IMR-90 (cell line): Measurements from ENCODE around the gene ITPR2. TPM values are rescaled to one million over a fixed set of nuclear protein-coding genes. Genes with fewer than 3 reads are reported as not detected.
A peak's percentile ranks its signal among the peaks of the same experiment; 100 is the strongest.

Source experiments
- ATAC-seq: fragments of 200-7000 bp; cut with Tn5 transposase; 2 replicates; pipeline ENCODE4 v1.9.1; 2020; ENCODE audit warnings: low read depth, mild to moderate bottlenecking, moderate library complexity
- BruUV-seq: library from RNA; stranded (reverse); fragments of 400-500 nt; replicated peaks from 2 replicates; lab custom pipeline; 2021; lab: Mats Ljungman, UMichigan
- CTCF ChIA-PET: fragments of 300-600 bp; formaldehyde crosslinking; extraction: SDS; loops from one replicate; lab custom pipeline; 2021; ENCODE audit warnings: antibody characterized with exemption; lab: Yijun Ruan, JAX
- POLR2A ChIA-PET: fragments of 300-600 bp; sonication (Branson Sonifier 250); formaldehyde crosslinking; loops from one replicate; lab custom pipeline; 2022; ENCODE audit warnings: antibody characterized with exemption; ENCODE audit not compliant: unreplicated experiment; lab: Charles Lee
- DNase-seq: peaks from one replicate; pipeline ENCODE4 v3.0.0; 2013
- H2AFZ ChIP-seq: replicated peaks from 2 replicates; pipeline ENCODE3; 2013; ENCODE audit warnings: low read length, mild to moderate bottlenecking; ENCODE audit not compliant: poor library complexity
- H2AK5ac ChIP-seq: 2 replicates; pipeline ENCODE4 v1.6.1; 2013; ENCODE audit warnings: low read depth, low read length, inconsistent platforms
- H2AK9ac ChIP-seq: replicated peaks from 2 replicates; pipeline ENCODE3; 2013; ENCODE audit warnings: mild to moderate bottlenecking, low read depth, low read length, moderate library complexity; ENCODE audit not compliant: poor library complexity
- H2BK120ac ChIP-seq: 2 replicates; pipeline ENCODE4 v1.6.1; 2013; ENCODE audit warnings: low read depth, low read length, inconsistent platforms
- H2BK15ac ChIP-seq: 3 replicates; pipeline ENCODE4 v1.6.1; 2013; ENCODE audit warnings: low read depth, low read length, inconsistent platforms
- H2BK20ac ChIP-seq: 2 replicates; pipeline ENCODE4 v1.6.1; 2013; ENCODE audit warnings: low read depth, mild to moderate bottlenecking, inconsistent platforms, low read length, moderate library complexity
- H2BK5ac ChIP-seq: 2 replicates; pipeline ENCODE4 v1.6.1; 2013; ENCODE audit warnings: mild to moderate bottlenecking, low read depth, low read length, inconsistent platforms; ENCODE audit not compliant: poor library complexity, severe bottlenecking
- H3K14ac ChIP-seq: replicated peaks from 2 replicates; pipeline ENCODE4 v1.6.1; 2013; ENCODE audit warnings: low read depth, low read length, inconsistent platforms
- H3K18ac ChIP-seq: 2 replicates; pipeline ENCODE4 v1.6.1; 2013; ENCODE audit warnings: low read depth, low read length, control low read depth
- H3K23ac ChIP-seq: 2 replicates; pipeline ENCODE4 v1.6.1; 2013; ENCODE audit warnings: low read depth, low read length, inconsistent platforms
- H3K27ac ChIP-seq: 2 replicates; pipeline ENCODE4 v1.5.1; 2013; ENCODE audit warnings: mild to moderate bottlenecking, control low read depth, low read length; ENCODE audit not compliant: insufficient read depth
- H3K27me3 ChIP-seq: 2 replicates; pipeline ENCODE4 v1.6.1; 2013; ENCODE audit warnings: low read length; ENCODE audit not compliant: control insufficient read depth, insufficient read depth
- H3K36me3 ChIP-seq: 2 replicates; pipeline ENCODE4 v1.6.1; 2013; ENCODE audit warnings: low read length, mixed read lengths; ENCODE audit not compliant: control insufficient read depth, insufficient read depth
- H3K4ac ChIP-seq: 2 replicates; pipeline ENCODE4 v1.6.1; 2013; ENCODE audit warnings: low read depth, low read length, inconsistent platforms
- H3K4me1 ChIP-seq: 2 replicates; pipeline ENCODE4 v1.6.1; 2013; ENCODE audit warnings: low read length, mixed read lengths; ENCODE audit not compliant: control insufficient read depth, insufficient read depth
- H3K4me2 ChIP-seq: 2 replicates; pipeline ENCODE4 v1.6.1; 2013; ENCODE audit warnings: low read depth, mild to moderate bottlenecking, control low read depth, low read length, moderate library complexity
- H3K4me3 ChIP-seq: 2 replicates; pipeline ENCODE4 v1.5.1; 2013; ENCODE audit warnings: low read depth, mild to moderate bottlenecking, control low read depth, low read length, moderate library complexity; ENCODE audit not compliant: insufficient read depth
- H3K56ac ChIP-seq: 2 replicates; pipeline ENCODE4 v1.6.1; 2013; ENCODE audit warnings: low read length, inconsistent platforms; ENCODE audit not compliant: insufficient read depth; ENCODE audit errors: extremely low read depth
- H3K79me1 ChIP-seq, 2 experiments: 2 replicates each; pipeline ENCODE4 v1.6.1; 2013; ENCODE audit warnings: low read length in 2 of 2, inconsistent platforms in 1 of 2, low read depth in 1 of 2
- H3K9ac ChIP-seq: 2 replicates; pipeline ENCODE4 v1.6.1; 2013; ENCODE audit warnings: low read depth, low read length, control low read depth
- H3K9me1 ChIP-seq: 2 replicates; pipeline ENCODE4 v1.6.1; 2013; ENCODE audit warnings: low read length, inconsistent platforms; ENCODE audit not compliant: insufficient read depth
- H3K9me3 ChIP-seq: 2 replicates; pipeline ENCODE4 v1.6.1; 2013; ENCODE audit warnings: low read length; ENCODE audit not compliant: control insufficient read depth, insufficient read depth
- H4K20me1 ChIP-seq: 2 replicates; pipeline ENCODE4 v1.6.1; 2013; ENCODE audit warnings: low read length, inconsistent platforms; ENCODE audit not compliant: insufficient read depth
- H4K5ac ChIP-seq: 2 replicates; pipeline ENCODE4 v1.6.1; 2013; ENCODE audit warnings: mild to moderate bottlenecking, low read depth, low read length, control low read depth
- H4K8ac ChIP-seq, 2 experiments: 2 replicates each; pipeline ENCODE4 v1.6.1; 2013; ENCODE audit warnings: low read depth in 2 of 2, low read length in 2 of 2, control low read depth in 1 of 2, inconsistent platforms in 1 of 2
- H4K91ac ChIP-seq: 2 replicates; pipeline ENCODE4 v1.6.1; 2013; ENCODE audit warnings: low read depth, low read length, inconsistent platforms; ENCODE audit not compliant: insufficient read depth
- CEBPB ChIP-seq: IDR thresholded peaks from 2 replicates; pipeline ENCODE4 v1.6.1; 2012; ENCODE audit warnings: low read depth, low read length, improper control_type of control experiment
- ELK1 ChIP-seq: fragments of 150-350 bp; IDR thresholded peaks from 2 replicates; pipeline ENCODE4 v1.6.1; 2016; ENCODE audit warnings: low read depth, mild to moderate bottlenecking, low read length, moderate library complexity, borderline replicate concordance
- RFX5 ChIP-seq: IDR thresholded peaks from 2 replicates; pipeline ENCODE4 v1.8.0; 2012; ENCODE audit warnings: low read depth, mild to moderate bottlenecking, low read length, moderate library complexity
- WGBS, 2 experiments: methylation state at CpG; one replicate each; pipeline versions ENCODE4 v1.1.5 to v1.1.7; 2013; ENCODE audit warnings: missing lambda C conversion rate in 2 of 2; ENCODE audit not compliant: insufficient read length in 1 of 2; ENCODE audit errors: extremely low coverage in 2 of 2; 5-methylcytosine and 5-hydroxymethylcytosine counted together
- dilution Hi-C: fragments of 300-500 bp; cut with HindIII; formaldehyde crosslinking; loops from one replicate; pipeline ENCODE4 v1.14.3; 2018; ENCODE audit warnings: low sequenced_read_pairs; ENCODE audit not compliant: unreplicated experiment
- in situ Hi-C: fragments of 300-500 bp; cut with MboI; formaldehyde crosslinking; loops from 3 replicates; pipeline ENCODE4 v1.14.3; 2019; ENCODE audit warnings: low sequenced_read_pairs, inconsistent platforms, mixed read lengths
- intact Hi-C: fragments of 100-400 bp; cut with micrococcal nuclease; formaldehyde crosslinking; loops from 2 replicates; pipeline ENCODE4 v1.10.0; 2022
- polyA plus RNA-seq, 3 experiments: library from polyadenylated mRNA; depleted of rRNA; stranded (reverse); fragments of >200 nt; gene quantifications; 2 replicates each; pipeline ENCODE4 v1.2.3, GENCODE V29; 2012; ENCODE audit warnings: low replicate concordance in 1 of 3
- total RNA-seq: library from RNA; depleted of rRNA; stranded (reverse); fragments of >200 nt; gene quantifications from 2 replicates; pipeline ENCODE4 v1.2.3, GENCODE V29; 2012

The ITPR2 gene
- total and polyA plus RNA-seq, 2 of the 4 experiments (the other 2 are of a cell fraction), result 1.2 to 9.0 TPM

- no peak overlapping the region for H3K4me2 ChIP-seq
- no peak overlapping the region for H3K56ac ChIP-seq
- CTCF ChIA-PET, result no interaction called here
- no peaks in the 10 kb centered on the region for H3K4me1 ChIP-seq
- H3K18ac ChIP-seq, result no peak overlapping the region
- no peak overlapping the region for H3K4me3 ChIP-seq
- dilution Hi-C loops (no loop called here), in situ Hi-C loops (no loop called here), intact Hi-C loops (no loop called here)
- H2BK20ac ChIP-seq, result no peak overlapping the region
- no peak overlapping the region for H2AK9ac ChIP-seq
- H2BK15ac ChIP-seq, result no peak overlapping the region
- H3K4ac ChIP-seq, result no peak overlapping the region
- H2AFZ ChIP-seq, result no peak overlapping the region
- no peak for DNase-seq
- no peak overlapping the region for H3K14ac ChIP-seq
- no peak overlapping the region for H3K9ac ChIP-seq
- no peaks in the 10 kb centered on the region for H3K79me1 ChIP-seq
- no peak overlapping the region for H4K8ac ChIP-seq
- H3K9me1 ChIP-seq, result no peaks in the 10 kb centered on the region
- no peaks in the 10 kb centered on the region for H3K27me3 ChIP-seq
- no TSS peak for BruUV-seq
- TF ChIP-seq CEBPB, result peak; percentile 14; the same call in 1 of the 2 replicates
- no peak for TF ChIP-seq RFX5
- no peak for TF ChIP-seq ELK1
- H4K5ac ChIP-seq, result no peak overlapping the region
- H3K27ac ChIP-seq, result no peak overlapping the region
- POLR2A ChIA-PET, result no interaction called here
- H2BK5ac ChIP-seq, result no peak overlapping the region
- no peak overlapping the region for H2AK5ac ChIP-seq
- no peaks in the 10 kb centered on the region for H3K9me3 ChIP-seq
- no peak overlapping the region for H4K91ac ChIP-seq
- no peaks in the 10 kb centered on the region for H3K36me3 ChIP-seq
- H3K23ac ChIP-seq, result no peak overlapping the region
- WGBS, 2 experiments, result 70% methylated on average over 2 of the region's 3 CpGs; no CpG with 5 or more reads in 1 of the 2 experiments
- H2BK120ac ChIP-seq, result no peak overlapping the region
- no peak for ATAC-seq
- no peaks in the 10 kb centered on the region for H4K20me1 ChIP-seq
Observed at GRCh38 chr12:26668847-26669246, 164.1 kb downstream of the ITPR2 start.
